DOHH2 (cell line): Measurements from ENCODE around the gene KRTAP4-4.

Source experiments
- CTCF ChIP-seq: fragments of 200-600 bp; sonication (generic); IDR thresholded peaks from one replicate; pipeline ENCODE4 v1.5.1; 2014; ENCODE audit warnings: antibody characterized with exemption, mild to moderate bottlenecking, low read depth, low read length; ENCODE audit not compliant: poor library complexity, severe bottlenecking
- EZH2phosphoT487 ChIP-seq: fragments of 200-600 bp; sonication (generic); IDR thresholded peaks from 2 replicates; pipeline ENCODE4 v1.6.1; 2017; ENCODE audit warnings: borderline replicate concordance, mild to moderate bottlenecking, antibody characterized with exemption, low read length, moderate library complexity, mixed read lengths

GRCh38 chr17:41190328-41190727, 29.8 kb upstream of the KRTAP4-4 start:
- TF ChIP-seq CTCF (no peak), EZH2phosphoT487 (no peak)
